Esophagus squamous epithelium (tissue), 5 donors: ENCODE data around the gene MMP11. TPM values are rescaled to one million over a fixed set of nuclear protein-coding genes. Genes with fewer than 3 reads are reported as not detected.

Experiments
- DNase-seq: peaks from one replicate; lab custom pipeline; 2025; lab: John Stamatoyannopoulos, UW
- H3K27ac ChIP-seq, 4 donors: fragments of 200-600 bp; sonication (generic); one replicate each; pipeline ENCODE4 v1.5.1; 2016 to 2019; ENCODE audit warnings: mild to moderate bottlenecking in 1 of 4
- H3K27me3 ChIP-seq, 4 donors: fragments of 200-600 bp; sonication (generic); 1 replicate in 3 of 4; 2 replicates in 1 of 4; pipeline versions ENCODE4 v1.5.1 to v1.6.0; 2017 to 2021; ENCODE audit warnings: antibody characterized with exemption in 1 of 4
- H3K36me3 ChIP-seq, 3 donors: fragments of 200-600 bp; sonication (generic); one replicate each; pipeline ENCODE4 v1.5.1; 2016 to 2019
- H3K4me1 ChIP-seq, 3 donors: fragments of 200-600 bp; sonication (generic); one replicate each; pipeline ENCODE4 v1.5.1; 2017 to 2019
- H3K4me3 ChIP-seq, 4 donors: fragments of 200-600 bp; sonication (generic); 1 replicate in 3 of 4; 2 replicates in 1 of 4; pipeline ENCODE4 v1.5.1; 2016 to 2019; ENCODE audit warnings: mild to moderate bottlenecking in 2 of 4, moderate library complexity in 1 of 4
- H3K9me3 ChIP-seq, 3 donors: fragments of 200-600 bp; sonication (generic); one replicate each; pipeline ENCODE4 v1.5.1; 2016 to 2019
- POLR2A ChIP-seq, 4 donors: fragments of 450-650 bp; IDR thresholded peaks; one replicate each; pipeline ENCODE4 v1.6.1; 2017; ENCODE audit warnings: antibody characterized with exemption in 4 of 4, mild to moderate bottlenecking in 4 of 4, moderate library complexity in 3 of 4
- WGBS, 2 donors: methylation state at CpG; one replicate each; pipeline ENCODE4 v1.1.5; 2018; 5-methylcytosine and 5-hydroxymethylcytosine counted together
- intact Hi-C: fragments of 100-400 bp; cut with DNase I; formaldehyde crosslinking; loops from one replicate; pipeline ENCODE4 v1.15.0; 2022
- total RNA-seq, 4 donors: library from RNA; depleted of rRNA; stranded (reverse); fragments of >200 nt; gene quantifications; one replicate each; pipeline ENCODE4 v1.1.0, GENCODE V29; 2016
- TF ChIP-seq, protein P1 (sequence below), 6 experiments: fragments of 450-650 bp in 4 of 6; fragments of 200-600 bp in 2 of 6; sonication (generic) in 2 of 6; IDR thresholded peaks; one replicate each; pipeline ENCODE4 v1.5.1; 2016 to 2019; ENCODE audit warnings: antibody characterized with exemption in 6 of 6, mild to moderate bottlenecking in 4 of 6, moderate library complexity in 4 of 6
- donor health status: DM: yes; HTN: yes; CAD: no.

The MMP11 gene
- total RNA-seq, 4 donors from 2014 or later, result 0.34 to 1.6 (median 1.1) TPM

DNA sequence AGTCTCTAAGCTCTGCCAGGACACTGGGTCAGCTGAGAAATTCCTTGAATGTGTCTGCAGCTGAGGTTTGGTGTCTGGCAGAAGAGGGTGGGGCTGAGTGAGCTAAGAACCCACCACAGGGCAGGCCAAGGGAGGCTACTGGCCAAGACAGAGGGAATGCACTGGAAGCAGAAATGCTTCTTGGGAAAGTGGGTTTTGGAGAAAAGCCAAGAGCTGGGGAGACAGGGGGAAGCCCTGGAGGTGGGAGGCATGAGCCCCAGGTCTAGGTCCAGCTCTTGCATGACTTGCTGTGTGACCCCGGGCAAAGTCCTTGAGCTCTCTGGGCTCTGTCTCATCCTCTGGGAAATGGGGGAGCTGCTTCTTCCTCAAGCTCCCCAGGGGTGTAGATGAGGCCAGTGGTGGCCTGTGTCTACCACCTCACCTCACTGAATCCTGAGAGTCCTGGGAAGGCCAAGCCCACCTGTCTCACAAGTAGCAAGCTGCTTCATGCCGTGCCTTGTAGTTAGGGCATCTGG lies 2.3 kb downstream of the MMP11 start:
- Histone ChIP-seq H3K27ac (no peak overlapping the region), H3K36me3 (no peaks in the 10 kb centered on the region), H3K27me3 (no peaks in the 10 kb centered on the region), H3K4me3 (no peak overlapping the region), H3K4me1 (peaks cover 9 to 54% (median 33%) of the 10 kb centered on the region in 3 donors), H3K9me3 (no peaks in the 10 kb centered on the region)
- DNase-seq, result no peak
- intact Hi-C loops, result no loop called here
- WGBS, 2 donors, result 33 to 58% methylated on average over 1 to 2 of the region's 2 CpGs
- TF ChIP-seq, protein P1, sequence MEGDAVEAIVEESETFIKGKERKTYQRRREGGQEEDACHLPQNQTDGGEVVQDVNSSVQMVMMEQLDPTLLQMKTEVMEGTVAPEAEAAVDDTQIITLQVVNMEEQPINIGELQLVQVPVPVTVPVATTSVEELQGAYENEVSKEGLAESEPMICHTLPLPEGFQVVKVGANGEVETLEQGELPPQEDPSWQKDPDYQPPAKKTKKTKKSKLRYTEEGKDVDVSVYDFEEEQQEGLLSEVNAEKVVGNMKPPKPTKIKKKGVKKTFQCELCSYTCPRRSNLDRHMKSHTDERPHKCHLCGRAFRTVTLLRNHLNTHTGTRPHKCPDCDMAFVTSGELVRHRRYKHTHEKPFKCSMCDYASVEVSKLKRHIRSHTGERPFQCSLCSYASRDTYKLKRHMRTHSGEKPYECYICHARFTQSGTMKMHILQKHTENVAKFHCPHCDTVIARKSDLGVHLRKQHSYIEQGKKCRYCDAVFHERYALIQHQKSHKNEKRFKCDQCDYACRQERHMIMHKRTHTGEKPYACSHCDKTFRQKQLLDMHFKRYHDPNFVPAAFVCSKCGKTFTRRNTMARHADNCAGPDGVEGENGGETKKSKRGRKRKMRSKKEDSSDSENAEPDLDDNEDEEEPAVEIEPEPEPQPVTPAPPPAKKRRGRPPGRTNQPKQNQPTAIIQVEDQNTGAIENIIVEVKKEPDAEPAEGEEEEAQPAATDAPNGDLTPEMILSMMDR (IDR thresholded peaks at IDR 0.05), result no peak
- TF ChIP-seq POLR2A (IDR thresholded peaks at IDR 0.05), result no peak

DNA sequence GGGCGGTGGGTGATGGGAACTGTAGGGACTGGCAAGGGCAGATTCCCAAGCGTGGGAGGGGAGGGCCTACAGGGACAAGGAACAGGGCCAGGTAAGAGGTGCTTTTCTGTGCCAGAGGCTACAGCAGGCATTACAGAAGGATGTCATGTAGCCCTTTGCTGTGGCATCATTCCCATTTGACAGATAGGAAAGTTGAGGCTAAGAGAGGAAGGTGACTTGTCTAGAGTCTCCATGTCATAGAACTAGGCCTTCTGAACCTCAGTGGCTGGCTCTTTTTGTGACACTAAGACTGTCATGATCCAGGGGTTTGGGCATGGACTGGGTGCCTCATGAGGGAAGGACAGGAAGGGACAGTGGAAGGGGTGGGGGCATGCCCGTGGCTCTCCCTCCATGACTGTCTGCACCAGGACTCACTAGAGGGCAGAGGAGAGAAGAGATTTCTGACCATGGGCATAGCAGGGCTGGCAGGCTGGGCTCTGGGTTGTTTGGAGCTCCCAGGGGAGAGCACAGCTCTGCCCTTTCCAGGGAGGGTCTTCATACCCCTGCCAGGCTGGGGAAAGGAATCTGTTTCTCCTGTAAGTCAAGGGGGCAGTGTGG lies 3.2 kb downstream of the MMP11 start:
- no peaks in the 10 kb centered on the region for H3K27me3 ChIP-seq
- WGBS, 2 donors, result 64 to 67% methylated on average over 3 of the region's 3 CpGs
- TF ChIP-seq, protein P1 (IDR thresholded peaks at IDR 0.05), result no peak
- TF ChIP-seq POLR2A (IDR thresholded peaks at IDR 0.05), result no peak
- H3K4me3 ChIP-seq, result no peak overlapping the region
- H3K27ac ChIP-seq, result no peak overlapping the region
- peaks cover 9 to 49% (median 32%) of the 10 kb centered on the region in 3 donors for H3K4me1 ChIP-seq
- no peaks in the 10 kb centered on the region for H3K36me3 ChIP-seq
- no peaks in the 10 kb centered on the region for H3K9me3 ChIP-seq
- intact Hi-C loops, result no loop called here
- DNase-seq, result no peak

DNA sequence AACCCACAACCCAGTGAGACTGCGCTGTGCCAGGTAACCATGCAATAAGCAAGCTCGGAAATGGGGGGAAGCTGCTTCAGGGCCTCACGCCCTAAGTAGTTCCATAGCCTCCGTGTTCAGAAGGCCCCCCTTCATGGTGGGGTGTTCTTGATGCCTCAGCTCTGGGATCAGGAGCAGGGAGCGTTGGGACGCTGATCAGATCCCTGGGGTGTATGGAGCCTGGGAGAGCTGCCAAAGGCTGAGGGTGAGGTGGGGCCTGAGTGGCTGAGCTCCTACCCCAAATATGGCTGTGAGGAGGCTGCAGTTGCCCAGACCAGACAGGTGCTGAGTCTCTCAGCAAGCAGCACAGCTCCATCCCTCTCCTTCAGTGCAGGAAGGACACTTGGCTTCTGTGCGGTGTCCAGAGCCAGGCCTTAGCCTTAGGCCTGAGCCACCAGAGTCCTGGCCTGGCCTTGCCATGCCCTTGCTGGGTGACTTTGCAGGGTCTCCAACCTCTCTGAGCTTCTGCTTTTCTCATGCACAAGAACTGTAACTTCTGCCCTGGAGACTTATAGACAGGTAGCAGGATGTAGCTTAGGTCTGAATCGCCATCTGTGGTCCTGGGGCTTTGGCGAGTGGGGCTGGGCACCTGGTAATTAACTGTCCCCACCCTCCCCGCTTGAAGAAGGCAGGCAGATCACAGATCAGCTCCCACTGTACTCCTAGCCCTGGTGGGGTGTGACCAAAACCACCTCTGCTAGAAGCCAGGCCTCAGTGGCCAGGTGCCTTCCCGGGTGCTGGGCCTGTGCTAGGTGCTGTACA lies 5.3 kb downstream of the MMP11 start:
- DNase-seq, result no peak

DNA sequence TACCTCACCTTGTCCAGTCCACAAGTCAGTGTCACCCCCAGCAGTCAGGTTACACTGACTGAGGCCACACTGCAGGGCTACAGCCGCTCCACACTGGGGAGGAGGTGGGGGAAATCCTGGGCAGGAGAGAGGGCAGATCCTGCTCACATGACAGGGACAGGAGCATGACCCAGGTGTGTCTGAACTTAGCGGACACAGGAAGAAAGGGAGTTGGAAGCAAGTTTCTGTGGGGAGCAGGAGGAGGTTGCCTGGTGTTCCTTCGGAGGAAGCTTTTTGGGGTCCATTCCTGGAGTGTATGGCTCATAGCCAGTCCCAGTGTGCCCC lies 5.9 kb downstream of the MMP11 start:
- 60 to 100% methylated on average over 1 of the region's 3 CpGs for WGBS, 2 donors
- Histone ChIP-seq H3K36me3 (no peaks in the 10 kb centered on the region), H3K27ac (no peak overlapping the region), H3K4me3 (no peak overlapping the region), H3K4me1 (peaks cover 8 to 43% (median 29%) of the 10 kb centered on the region in 3 donors), H3K9me3 (no peaks in the 10 kb centered on the region), H3K27me3 (no peaks in the 10 kb centered on the region)
- no peak for TF ChIP-seq POLR2A (IDR thresholded peaks at IDR 0.05)
- TF ChIP-seq, protein P1 (IDR thresholded peaks at IDR 0.05), result no peak
- intact Hi-C loops, result no loop called here
- DNase-seq, result no peak

More for the DNA sequence above, 5.3 kb downstream of the MMP11 start:
- peak overlapping the region in 1 of 4 donors; percentile 61 for H3K27ac ChIP-seq
- 72 to 79% methylated on average over 2 to 5 of the region's 11 CpGs for WGBS, 2 donors
- H3K27me3 ChIP-seq, result no peaks in the 10 kb centered on the region
- no peaks in the 10 kb centered on the region for H3K9me3 ChIP-seq
- no peak overlapping the region for H3K4me3 ChIP-seq
- no peaks in the 10 kb centered on the region for H3K36me3 ChIP-seq
- intact Hi-C loops, result no loop called here
- TF ChIP-seq POLR2A (IDR thresholded peaks at IDR 0.05), result no peak
- TF ChIP-seq, protein P1 (IDR thresholded peaks at IDR 0.05), result no peak
- peaks cover 13 to 49% (median 34%) of the 10 kb centered on the region in 3 donors for H3K4me1 ChIP-seq

DNA sequence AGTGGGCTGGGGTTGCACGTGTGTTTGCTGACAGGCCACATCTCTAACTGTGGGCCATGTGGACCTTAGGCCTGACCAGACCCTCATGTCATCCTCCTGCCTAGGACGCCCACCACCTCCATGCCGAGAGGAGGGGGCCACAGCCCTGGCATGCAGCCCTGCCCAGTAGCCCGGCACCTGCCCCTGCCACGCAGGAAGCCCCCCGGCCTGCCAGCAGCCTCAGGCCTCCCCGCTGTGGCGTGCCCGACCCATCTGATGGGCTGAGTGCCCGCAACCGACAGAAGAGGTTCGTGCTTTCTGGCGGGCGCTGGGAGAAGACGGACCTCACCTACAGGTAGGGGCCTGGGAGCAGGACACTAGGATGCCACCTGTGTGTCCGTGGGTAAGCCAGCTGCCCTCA lies 6.4 kb downstream of the MMP11 start:
- Histone ChIP-seq H3K4me1 (peaks cover 6 to 38% (median 24%) of the 10 kb centered on the region in 3 donors), H3K4me3 (no peak overlapping the region), H3K27ac (no peak overlapping the region), H3K9me3 (no peaks in the 10 kb centered on the region), H3K36me3 (no peaks in the 10 kb centered on the region), H3K27me3 (no peaks in the 10 kb centered on the region)
- WGBS, 2 donors, result 67 to 82% methylated on average over 2 to 3 of the region's 16 CpGs
- intact Hi-C loops, result no loop called here
- DNase-seq, result no peak
- TF ChIP-seq, protein P1 (IDR thresholded peaks at IDR 0.05), result no peak
